ENCODE results near the gene ZNF8. TPM values are rescaled to one million over a fixed set of nuclear protein-coding genes. Genes with fewer than 3 reads are reported as not detected.

Gene ZNF8
- total and polyA plus RNA-seq, 2 of the 4 experiments (the other 2 are of a cell fraction): 2.1 to 3.9 TPM

GRCh38 chr19:58335630-58336029 lies 56.9 kb downstream of the ZNF8 start:
- Histone ChIP-seq H2AFZ (replicated peaks; ENCODE audit: low read length, poor library complexity) (no peak overlapping the region), H3K4me1 (ENCODE audit: control insufficient read depth, insufficient read depth, low read length) (no peaks in the 10 kb centered on the region), H3K9me1 (ENCODE audit: insufficient read depth, low read length) (peaks cover 4% of the 10 kb centered on the region; the same call in 1 of the 2 replicates), H4K20me1 (ENCODE audit: insufficient read depth, low read length) (peaks cover 2% of the 10 kb centered on the region), H3K27me3 (ENCODE audit: control insufficient read depth, insufficient read depth, low read length) (no peaks in the 10 kb centered on the region), H4K5ac (ENCODE audit: low read depth, low read length) (no peak overlapping the region), H3K4ac (ENCODE audit: low read depth, low read length) (no peak overlapping the region), H3K27ac (ENCODE audit: insufficient read depth, low read length) (no peak overlapping the region), H3K36me3 (ENCODE audit: control insufficient read depth, insufficient read depth, low read length) (peaks cover 42% of the 10 kb centered on the region), H2BK5ac (ENCODE audit: low read depth, low read length, poor library complexity, severe bottlenecking) (no peak overlapping the region), H3K9me3 (ENCODE audit: control insufficient read depth, insufficient read depth, low read length) (peaks cover 15% of the 10 kb centered on the region), H3K4me3 (ENCODE audit: insufficient read depth, low read depth, low read length) (no peak overlapping the region), H3K9ac (ENCODE audit: low read depth, low read length) (no peak overlapping the region), H2BK20ac (ENCODE audit: low read depth, low read length) (no peak overlapping the region), H2BK15ac (ENCODE audit: low read depth, low read length) (no peak overlapping the region), H2AK5ac (ENCODE audit: low read depth, low read length) (no peak overlapping the region), H3K4me2 (ENCODE audit: low read depth, low read length) (no peak overlapping the region), H3K23ac (ENCODE audit: low read depth, low read length) (no peak overlapping the region), H3K56ac (ENCODE audit: extremely low read depth, insufficient read depth, low read length) (no peak overlapping the region), H2BK120ac (ENCODE audit: low read depth, low read length) (no peak overlapping the region), H3K14ac (replicated peaks; ENCODE audit: low read depth, low read length) (no peak overlapping the region), H3K79me1 (ENCODE audit: low read depth in 1 of 2, low read length in 2 of 2) (peaks cover 17 to 39% of the 10 kb centered on the region in 2 experiments; a peak in 3 of 4 replicates), H2AK9ac (replicated peaks; ENCODE audit: low read depth, low read length, poor library complexity) (no peak overlapping the region), H4K8ac (ENCODE audit: low read depth in 2 of 2, low read length in 2 of 2) (no peak overlapping the region), H3K18ac (ENCODE audit: low read depth, low read length) (no peak overlapping the region), H4K91ac (ENCODE audit: insufficient read depth, low read depth, low read length) (no peak overlapping the region)
- no CpG with 5 or more reads among the region's 3 CpGs for WGBS, 2 experiments (ENCODE audit: extremely low coverage in 2 of 2, insufficient read length in 1 of 2)
- dilution Hi-C loops (cut with HindIII; ENCODE audit: low sequenced_read_pairs, unreplicated experiment) (no loop called here), intact Hi-C loops (cut with micrococcal nuclease) (no loop called here), in situ Hi-C loops (cut with MboI; ENCODE audit: low sequenced_read_pairs) (no loop called here)
- no peak for DNase-seq
- CTCF ChIA-PET: no interaction called here
- BruUV-seq (replicated peaks): no TSS peak
- no peak for ATAC-seq (ENCODE audit: low read depth)
- TF ChIP-seq RCOR1 (IDR thresholded peaks at IDR 0.05; ENCODE audit: insufficient replicate concordance, low read length) (no peak), SMC3 (IDR thresholded peaks at IDR 0.05; ENCODE audit: low read depth, low read length) (no peak), NFE2L2 (IDR thresholded peaks at IDR 0.05; ENCODE audit: low read depth, low read length) (no peak), CEBPB (IDR thresholded peaks at IDR 0.05; ENCODE audit: low read depth, low read length) (no peak), CHD1 (IDR thresholded peaks at IDR 0.05; ENCODE audit: low read depth, low read length) (no peak), BHLHE40 (IDR thresholded peaks at IDR 0.05; ENCODE audit: low read depth, low read length) (no peak), MAZ (IDR thresholded peaks at IDR 0.05; ENCODE audit: borderline replicate concordance, low read depth, low read length) (no peak), MXI1 (IDR thresholded peaks at IDR 0.05; ENCODE audit: borderline replicate concordance, low read depth, low read length) (no peak), MAFK (IDR thresholded peaks at IDR 0.05; ENCODE audit: low read depth, low read length) (no peak), ELK1 (IDR thresholded peaks at IDR 0.05; ENCODE audit: borderline replicate concordance, low read depth, low read length) (no peak), RFX5 (IDR thresholded peaks at IDR 0.05; ENCODE audit: low read depth, low read length) (no peak), USF2 (IDR thresholded peaks at IDR 0.05; ENCODE audit: low read depth, low read length) (no peak), FOS (IDR thresholded peaks at IDR 0.05; ENCODE audit: low read depth, low read length) (no peak), CTCF (conservative IDR thresholded peaks at IDR 0.05; ENCODE audit: low read depth, low read length) (no peak), RAD21 (IDR thresholded peaks at IDR 0.05; ENCODE audit: low read length) (no peak), POLR2A (IDR thresholded peaks at IDR 0.05; ENCODE audit: low read depth, low read length) (no peak)
- POLR2A ChIA-PET (ENCODE audit: unreplicated experiment): no interaction called here
